ENCODE results near the gene BRD3.
"Not testable (repeated sequence)": the region's sequence is repeated elsewhere in the genome, so short reads cannot be mapped to it uniquely, and the experiment has no call there.

The BRD3 gene

GRCh38 chr9:134067904-134068743, at the start of gene BRD3:
TSS of gene BRD3 (minus strand) at chr9:134068026. CDS start at chr9:134053477, 14,549 bp downstream.
- no peak for DNase-seq

- no peak for DNase-seq
Observed at GRCh38 chr9:134112561-134112960, 44.7 kb upstream of the BRD3 start.

GRCh38 chr9:134111064-134111463, 43.2 kb upstream of the BRD3 start:
- DNase-seq: no peak

GRCh38 chr9:134103391-134103998, 35.7 kb upstream of the BRD3 start:
- DNase-seq: no peak

- no peak for DNase-seq
Observed at GRCh38 chr9:134101623-134102149, 33.9 kb upstream of the BRD3 start.

- DNase-seq: not testable (repeated sequence)
Observed at GRCh38 chr9:134101133-134101532, 33.3 kb upstream of the BRD3 start.

- DNase-seq: no peak
Observed at GRCh38 chr9:134100040-134100439, 32.2 kb upstream of the BRD3 start.

GRCh38 chr9:134099123-134099761, 31.4 kb upstream of the BRD3 start:
- no peak for DNase-seq

- no peak for DNase-seq
Observed at GRCh38 chr9:134089972-134090371, 22.1 kb upstream of the BRD3 start.

GRCh38 chr9:134088063-134088725, 20.4 kb upstream of the BRD3 start:
- no peak for DNase-seq

GRCh38 chr9:134085674-134086073, 17.8 kb upstream of the BRD3 start:
- DNase-seq: no peak

GRCh38 chr9:134083451-134083850, 15.6 kb upstream of the BRD3 start:
- no peak for DNase-seq

- DNase-seq: no peak
Observed at GRCh38 chr9:134076644-134077043, 8.8 kb upstream of the BRD3 start.

- not testable (repeated sequence) for DNase-seq
Observed at GRCh38 chr9:134075689-134076088, 7.9 kb upstream of the BRD3 start.

GRCh38 chr9:134073500-134073899, 5.7 kb upstream of the BRD3 start:
- no peak for DNase-seq

GRCh38 chr9:134072683-134073082, 4.9 kb upstream of the BRD3 start:
- not testable (repeated sequence) for DNase-seq

GRCh38 chr9:134071149-134071548, 3.3 kb upstream of the BRD3 start:
- DNase-seq: no peak

- no peak for DNase-seq
Observed at GRCh38 chr9:134069480-134070399, 1.9 kb upstream of the BRD3 start.

- no peak for DNase-seq
Observed at GRCh38 chr9:134068744-134069479, 1.1 kb upstream of the BRD3 start.

- no peak for DNase-seq
Observed at GRCh38 chr9:134066913-134067851, 644 bp downstream of the BRD3 start.

All from cortex of kidney (tissue), 1 donor.